Endodermal cell (in vitro differentiated cells): ENCODE results near the gene BMP8B. TPM values are rescaled to one million over a fixed set of nuclear protein-coding genes. Genes with fewer than 3 reads are reported as not detected.
"Not testable (repeated sequence)": the region's sequence is repeated elsewhere in the genome, so short reads cannot be mapped to it uniquely, and the experiment has no call there.

ENCODE experiments used
- DNase-seq: peaks from one replicate; pipeline ENCODE4 v3.0.0-alpha.2; 2017
- H3K27ac ChIP-seq: 2 replicates; pipeline ENCODE4 v1.5.1; 2013; ENCODE audit warnings: mild to moderate bottlenecking, low read depth, low read length, moderate library complexity
- H3K27me3 ChIP-seq: 2 replicates; pipeline ENCODE4 v1.6.1; 2013; ENCODE audit warnings: mild to moderate bottlenecking, low read length, moderate library complexity; ENCODE audit not compliant: insufficient read depth, control insufficient read depth, poor library complexity, severe bottlenecking
- H3K36me3 ChIP-seq: 2 replicates; pipeline ENCODE4 v1.7.0; 2013; ENCODE audit warnings: mild to moderate bottlenecking, low read length, moderate library complexity; ENCODE audit not compliant: control insufficient read depth, insufficient read depth
- H3K4me1 ChIP-seq: one replicate; pipeline ENCODE4 v1.7.0; 2013; ENCODE audit warnings: low read length; ENCODE audit not compliant: control insufficient read depth, insufficient read depth
- H3K4me3 ChIP-seq: 2 replicates; pipeline ENCODE4 v1.5.1; 2013; ENCODE audit warnings: mild to moderate bottlenecking, low read length, moderate library complexity
- H3K9ac ChIP-seq: 2 replicates; pipeline ENCODE4 v1.6.1; 2013; ENCODE audit warnings: mild to moderate bottlenecking, low read length, moderate library complexity; ENCODE audit not compliant: poor library complexity, severe bottlenecking; ENCODE audit errors: extremely low read depth
- H3K9me3 ChIP-seq: 2 replicates; pipeline ENCODE4 v1.6.1; 2013; ENCODE audit warnings: mild to moderate bottlenecking, low read length, moderate library complexity; ENCODE audit not compliant: control insufficient read depth
- H3K27ac Mint-ChIP-seq: 2 replicates; pipeline ENCODE4 v1.8.0; 2020; ENCODE audit warnings: mixed read lengths
- H3K27me3 Mint-ChIP-seq: 2 replicates; pipeline ENCODE4 v1.8.0; 2021; ENCODE audit warnings: mild to moderate bottlenecking, mixed read lengths; ENCODE audit not compliant: insufficient read depth
- H3K36me3 Mint-ChIP-seq: 2 replicates; pipeline ENCODE4 v1.8.0; 2020; ENCODE audit warnings: low read depth, mixed read lengths
- H3K4me1 Mint-ChIP-seq: 2 replicates; pipeline ENCODE4 v1.8.0; 2020; ENCODE audit warnings: mixed read lengths
- H3K4me3 Mint-ChIP-seq: 2 replicates; pipeline ENCODE4 v1.8.0; 2020; ENCODE audit warnings: mild to moderate bottlenecking, moderate library complexity, mixed read lengths
- H3K9me3 Mint-ChIP-seq: 2 replicates; pipeline ENCODE4 v1.8.0; 2020; ENCODE audit warnings: mild to moderate bottlenecking, mixed read lengths
- CTCF ChIP-seq: fragments of 200-600 bp; sonication (generic); conservative IDR thresholded peaks from 2 replicates; pipeline ENCODE4 v1.5.0; 2021; ENCODE audit warnings: antibody characterized with exemption, mild to moderate bottlenecking
- WGBS, 2 experiments: methylation state at CpG; one replicate each; pipeline versions ENCODE4 v1.1.5 to v1.1.7; 2013; ENCODE audit warnings: missing lambda C conversion rate in 2 of 2, mixed read lengths in 1 of 2; ENCODE audit not compliant: insufficient coverage in 1 of 2, insufficient read length in 1 of 2; 5-methylcytosine and 5-hydroxymethylcytosine counted together
- total RNA-seq, 2 donors: library from RNA; stranded (reverse); fragmentation: NEBNext Ultra II Directional in 1 of 2; extraction: Animal tissue kit (Norgen Biotek cat#: 25700) in 1 of 2; gene quantifications; 2 replicates in 1 of 2; 3 replicates in 1 of 2; pipeline ENCODE4 v1.2.1, GENCODE V29; 2021

The BMP8B gene
- total RNA-seq, 2 donors from 2014 or later: 0.13 to 0.29 TPM

GRCh38 chr1:39776886-39777285, 11.8 kb downstream of the BMP8B start:
- H3K9ac ChIP-seq: no peak overlapping the region
- Mint-ChIP-seq H3K27me3 (peaks cover 48% of the 10 kb centered on the region), H3K9me3 (no peaks in the 10 kb centered on the region), H3K4me1 (no peaks in the 10 kb centered on the region), H3K27ac (no peak overlapping the region), H3K36me3 (no peaks in the 10 kb centered on the region), H3K4me3 (no peak overlapping the region)
- H3K36me3 ChIP-seq: no peaks in the 10 kb centered on the region
- TF ChIP-seq CTCF: no peak
- no peak overlapping the region for H3K27ac ChIP-seq
- H3K4me3 ChIP-seq: no peak overlapping the region
- no peaks in the 10 kb centered on the region for H3K4me1 ChIP-seq
- DNase-seq: no peak
- H3K27me3 ChIP-seq: peaks cover 28% of the 10 kb centered on the region
- 93 to 94% methylated on average over 2 to 4 of the region's 4 CpGs for WGBS, 2 experiments
- no peaks in the 10 kb centered on the region for H3K9me3 ChIP-seq

DNA sequence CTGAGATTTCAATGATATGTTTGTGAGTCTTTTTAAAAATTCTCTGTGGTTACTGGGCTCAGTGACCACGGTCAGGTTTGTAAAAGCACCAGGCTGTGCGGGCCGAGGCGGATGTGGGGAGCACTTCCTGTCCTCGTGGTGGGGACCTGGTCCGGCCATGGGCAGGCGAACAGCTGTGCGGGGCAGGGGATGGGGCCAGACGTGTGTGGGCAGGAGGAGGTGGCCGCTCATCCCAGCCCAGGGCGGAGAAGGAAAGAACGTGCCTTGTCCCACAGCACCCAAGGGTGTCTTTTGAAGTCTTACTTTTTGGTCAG, 12.3 kb downstream of the BMP8B start:
- Histone ChIP-seq H3K27ac (no peak overlapping the region), H3K4me3 (no peak overlapping the region), H3K36me3 (no peaks in the 10 kb centered on the region), H3K4me1 (no peaks in the 10 kb centered on the region), H3K27me3 (peaks cover 23% of the 10 kb centered on the region), H3K9ac (no peak overlapping the region), H3K9me3 (no peaks in the 10 kb centered on the region)
- no peak for DNase-seq
- H3K27ac Mint-ChIP-seq: no peak overlapping the region
- no peaks in the 10 kb centered on the region for H3K4me1 Mint-ChIP-seq
- H3K27me3 Mint-ChIP-seq: peaks cover 43% of the 10 kb centered on the region
- 92 to 95% methylated on average over 9 to 12 of the region's 12 CpGs for WGBS, 2 experiments
- no peak overlapping the region for H3K4me3 Mint-ChIP-seq
- H3K9me3 Mint-ChIP-seq: no peaks in the 10 kb centered on the region
- no peak for TF ChIP-seq CTCF
- no peaks in the 10 kb centered on the region for H3K36me3 Mint-ChIP-seq

DNA sequence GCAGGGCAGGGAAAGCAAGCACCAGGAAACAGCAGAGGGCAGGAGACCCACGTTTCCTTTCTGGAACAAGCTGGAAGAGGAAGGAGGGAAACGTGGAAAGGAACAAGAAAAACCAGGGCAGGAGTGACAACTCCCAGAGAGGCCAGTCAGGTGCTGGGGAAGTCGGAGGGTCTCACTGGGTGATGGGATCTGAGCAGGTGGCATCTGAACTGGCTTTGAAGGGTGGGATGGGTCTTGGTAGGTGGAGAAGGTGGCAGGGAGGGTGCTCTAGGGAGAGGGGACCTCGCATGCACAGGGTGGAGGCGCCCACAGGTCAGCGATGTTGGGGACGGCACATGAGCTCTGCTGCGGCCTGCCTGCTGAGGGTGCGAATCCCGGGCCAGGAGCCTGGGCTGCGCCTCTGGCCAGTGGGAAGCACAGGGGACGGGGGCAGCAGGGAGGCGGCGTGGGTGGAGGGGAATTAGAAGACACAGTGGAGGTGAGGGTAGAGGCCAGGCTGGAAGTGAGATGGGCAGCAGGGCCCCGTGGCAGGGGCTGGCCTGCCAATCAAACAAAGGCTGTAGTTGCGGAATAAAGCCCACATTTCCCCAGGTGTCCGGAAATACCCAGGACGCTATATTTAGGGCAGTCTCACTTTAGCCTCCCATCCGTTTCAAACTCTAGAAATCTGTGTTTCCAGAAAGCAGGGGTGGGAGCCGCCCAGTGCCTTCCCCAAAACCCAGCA, 12.8 kb downstream of the BMP8B start:
- not testable (repeated sequence) for H3K4me3 Mint-ChIP-seq, H3K9ac ChIP-seq, H3K36me3 ChIP-seq, H3K27ac ChIP-seq, H3K4me3 ChIP-seq, H3K27ac Mint-ChIP-seq, DNase-seq, H3K4me1 Mint-ChIP-seq, H3K4me1 ChIP-seq, H3K9me3 ChIP-seq, H3K9me3 Mint-ChIP-seq, H3K36me3 Mint-ChIP-seq
- peaks cover 38% of the 10 kb centered on the region for H3K27me3 Mint-ChIP-seq
- H3K27me3 ChIP-seq: peaks cover 18% of the 10 kb centered on the region
- WGBS, 2 experiments: 83 to 86% methylated on average over 6 to 7 of the region's 20 CpGs

DNA sequence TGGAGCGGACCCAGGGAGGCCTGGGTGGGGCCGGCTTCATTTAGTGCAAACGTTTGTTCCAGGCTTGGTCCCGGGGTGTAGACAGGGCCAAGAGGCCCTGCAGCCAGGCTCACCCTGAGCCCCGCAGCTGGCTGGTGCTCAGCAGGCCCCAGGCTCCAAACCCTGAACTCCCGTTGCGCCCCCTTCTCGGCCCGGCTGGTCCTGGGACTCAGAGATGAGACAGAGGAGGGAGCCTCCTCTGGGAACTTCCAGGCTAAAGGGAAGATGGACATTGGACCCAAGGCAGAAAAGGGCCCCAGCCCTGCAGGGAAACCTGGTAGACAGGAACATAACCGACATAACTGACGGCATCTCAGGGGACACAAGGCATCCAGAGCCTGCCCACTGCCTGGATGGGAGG, 13.5 kb downstream of the BMP8B start:
- not testable (repeated sequence) for H3K27ac ChIP-seq, H3K36me3 ChIP-seq, DNase-seq, H3K36me3 Mint-ChIP-seq, H3K9me3 ChIP-seq, H3K4me3 ChIP-seq, H3K9ac ChIP-seq, H3K9me3 Mint-ChIP-seq, H3K27ac Mint-ChIP-seq, H3K4me3 Mint-ChIP-seq, H3K4me1 Mint-ChIP-seq, H3K4me1 ChIP-seq
- peaks cover 14% of the 10 kb centered on the region for H3K27me3 ChIP-seq
- H3K27me3 Mint-ChIP-seq: peaks cover 34% of the 10 kb centered on the region
- WGBS, 2 experiments: 83 to 88% methylated on average over 2 to 11 of the region's 11 CpGs

DNA sequence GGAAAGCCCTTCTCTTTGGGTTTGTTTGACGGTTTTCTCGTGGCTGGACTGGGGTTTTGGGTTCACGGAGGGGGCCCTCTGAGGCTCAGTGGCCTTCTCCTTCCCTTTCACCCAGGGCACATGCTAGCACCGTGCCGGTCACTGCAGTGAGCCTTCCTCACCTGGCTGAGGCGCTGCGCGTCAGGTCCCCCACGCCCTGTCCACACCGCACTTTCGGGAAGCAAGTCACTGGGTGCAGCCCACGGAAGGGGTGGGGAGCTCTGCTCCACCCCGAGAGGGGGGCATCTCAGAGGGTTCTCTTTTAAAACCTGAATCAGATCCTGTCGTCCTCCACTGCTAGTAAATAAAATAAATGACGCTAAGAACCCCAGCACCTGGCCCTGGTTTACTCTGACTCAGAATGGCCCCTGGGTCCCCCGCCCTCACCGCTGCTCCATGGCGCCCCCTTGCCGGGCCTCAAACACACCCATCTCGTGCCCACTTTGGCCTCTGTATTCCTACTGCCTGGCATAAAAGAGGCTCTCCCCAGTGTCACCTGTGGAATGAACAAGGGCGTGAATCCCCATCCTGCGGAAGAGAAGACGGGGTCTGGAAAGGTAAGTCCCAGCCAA, 15.2 kb downstream of the BMP8B start:
- not testable (repeated sequence) for H3K9me3 ChIP-seq, H3K4me1 Mint-ChIP-seq, H3K4me1 ChIP-seq, H3K36me3 ChIP-seq, H3K9ac ChIP-seq, DNase-seq, H3K27me3 ChIP-seq, H3K27ac ChIP-seq, H3K4me3 ChIP-seq, H3K4me3 Mint-ChIP-seq, H3K27ac Mint-ChIP-seq, H3K36me3 Mint-ChIP-seq, H3K9me3 Mint-ChIP-seq
- 90% methylated on average over 2 of the region's 23 CpGs; no CpG with 5 or more reads in 1 of the 2 experiments for WGBS, 2 experiments
- H3K27me3 Mint-ChIP-seq: peaks cover 30% of the 10 kb centered on the region
